ENCODE measurements around the gene LGALS3BP. TPM values are rescaled to one million over a fixed set of nuclear protein-coding genes. Genes with fewer than 3 reads are reported as not detected.

Gene LGALS3BP
- total and polyA plus RNA-seq, 2 of the 13 experiments (the other 11 are each of a cell fraction or from before 2014, with no cell fraction given): 137 to 332 TPM

DNA sequence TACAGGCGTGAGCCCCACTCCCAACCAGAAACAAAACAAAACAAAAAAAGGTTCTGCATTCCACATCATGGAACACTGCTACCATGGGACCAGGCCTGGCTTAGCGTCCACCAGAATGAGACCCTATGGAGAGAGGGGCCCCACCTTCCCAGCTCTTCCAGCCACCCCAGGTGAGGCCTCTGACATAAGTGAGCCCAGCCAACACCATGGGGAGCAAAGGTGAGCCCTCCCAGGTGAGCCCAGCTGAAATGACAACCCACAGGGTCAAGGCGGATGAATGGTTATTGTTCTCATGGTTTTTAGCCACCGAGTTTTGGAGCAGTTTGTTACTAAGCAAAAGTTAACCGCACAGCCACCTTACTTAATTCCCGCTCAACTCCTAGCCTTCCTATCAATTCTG is 16.3 kb downstream of the LGALS3BP start:
- peak overlapping the region; percentile 37 for H3K27ac ChIP-seq (ENCODE audit: extremely low read length, insufficient read depth, low read length)

More for the DNA sequence above, 16.3 kb downstream of the LGALS3BP start:
- FAIRE-seq (peak; percentile 46), DNase-seq (ENCODE audit: low spot score) (no peak), ATAC-seq (no peak)
- intact Hi-C loops (cut with micrococcal nuclease; ENCODE audit: unreplicated experiment) (loop anchor here (2.0 to 5.0 kb wide), 2 partner anchors 36 to 99 kb away; partner anchors contain the start of gene TIMP2), in situ Hi-C loops (cut with HindIII; ENCODE audit: extremely low pct_ligation_motif_present, low pct_unique_long_range_greater_than_20kb) (no loop called here)
- BruUV-seq (replicated peaks): no TSS peak
- ChIA-PET CTCF (ENCODE audit: low intra/inter-chr PET ratio, low total read pairs) (no interaction called here), POLR2A (interaction anchor here (0.7 to 3.5 kb wide), 13 partner anchors 9 to 123 kb away, joined by 3 to 51 read pairs (median 9); partner anchors contain the start of gene LGALS3BP)
- Histone ChIP-seq H2AFZ (ENCODE audit: low read length) (no peak overlapping the region), H3K9ac (ENCODE audit: insufficient read depth, low read depth, low read length) (no peak overlapping the region), H3K4me1 (ENCODE audit: insufficient read depth, low read length) (peaks cover 59% of the 10 kb centered on the region), H3K9me3 (ENCODE audit: low read length) (no peaks in the 10 kb centered on the region), H3K27me3 (ENCODE audit: control insufficient read depth in 1 of 2, insufficient read depth in 2 of 2, low read length in 2 of 2) (no peaks in the 10 kb centered on the region; a peak in 1 of 5 replicates), H3K4me2 (ENCODE audit: low read depth, low read length) (peak overlapping the region; percentile 1; the same call in 1 of the 2 replicates), H4K20me1 (ENCODE audit: insufficient read depth, low read length) (no peaks in the 10 kb centered on the region), H3K36me3 (replicated peaks in 1 of 2; ENCODE audit: control insufficient read depth in 1 of 2, insufficient read depth in 2 of 2, low read length in 2 of 2) (no peaks in the 10 kb centered on the region), H3K79me2 (ENCODE audit: insufficient read depth, low read length) (no peaks in the 10 kb centered on the region), H3K4me3 (replicated peaks in 1 of 3; ENCODE audit: insufficient read depth in 1 of 3, low read depth in 2 of 3, low read length in 3 of 3) (no peak overlapping the region)
- 69% methylated on average over 6 of the region's 6 CpGs for WGBS (ENCODE audit: low lambda C conversion rate)
- TF ChIP-seq ZNF253 (CRISPR knock-in tag; IDR thresholded peaks at IDR 0.05; ENCODE audit: borderline replicate concordance) (peak; percentile 52; the same call in 1 of the 2 replicates), ZEB1 (IDR thresholded peaks at IDR 0.05; ENCODE audit: insufficient replicate concordance, low read depth) (peak; percentile 66), HNF1A (IDR thresholded peaks at IDR 0.05; ENCODE audit: low read depth) (no peak), HNF1A (CRISPR knock-in tag; IDR thresholded peaks at IDR 0.05; ENCODE audit: borderline replicate concordance) (0 out of 2 replicates have a peak, but pooled peaks have one; percentile 1), ZBTB38 (CRISPR knock-in tag; IDR thresholded peaks at IDR 0.05) (peak; percentile 54; the same call in 1 of the 2 replicates), ZFY (CRISPR knock-in tag; IDR thresholded peaks at IDR 0.05) (no peak), HNF4G (IDR thresholded peaks at IDR 0.05; ENCODE audit: borderline replicate concordance, low read depth, low read length) (peak; percentile 40; the same call in 1 of the 2 replicates), HNF4G (CRISPR knock-in tag; IDR thresholded peaks at IDR 0.05; ENCODE audit: borderline replicate concordance, low read depth) (no peak), SP4 (CRISPR knock-in tag; IDR thresholded peaks at IDR 0.05) (peak; percentile 37; the same call in 1 of the 2 replicates), SALL1 (CRISPR knock-in tag; IDR thresholded peaks at IDR 0.05) (0 out of 2 replicates have a peak, but pooled peaks have one; percentile 13)
- TF ChIP-seq, protein P1, sequence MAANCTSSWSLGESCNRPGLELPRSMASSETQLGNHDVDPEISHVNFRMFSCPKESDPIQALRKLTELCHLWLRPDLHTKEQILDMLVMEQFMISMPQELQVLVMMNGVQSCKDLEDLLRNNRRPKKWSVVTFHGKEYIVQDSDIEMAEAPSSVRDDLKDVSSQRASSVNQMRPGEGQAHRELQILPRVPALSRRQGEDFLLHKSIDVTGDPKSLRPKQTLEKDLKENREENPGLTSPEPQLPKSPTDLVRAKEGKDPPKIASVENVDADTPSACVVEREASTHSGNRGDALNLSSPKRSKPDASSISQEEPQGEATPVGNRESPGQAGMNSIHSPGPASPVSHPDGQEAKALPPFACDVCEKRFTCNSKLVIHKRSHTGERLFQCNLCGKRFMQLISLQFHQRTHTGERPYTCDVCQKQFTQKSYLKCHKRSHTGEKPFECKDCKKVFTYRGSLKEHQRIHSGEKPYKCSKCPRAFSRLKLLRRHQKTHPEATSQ (CRISPR knock-in tag; IDR thresholded peaks at IDR 0.05; ENCODE audit: borderline replicate concordance): no peak

Data from HepG2 (cell line).